Lung (tissue), 12 donors: ENCODE results near the gene NUDT14. TPM values are rescaled to one million over a fixed set of nuclear protein-coding genes. Genes with fewer than 3 reads are reported as not detected.

ENCODE experiments used
- ATAC-seq: fragments of 200-7000 bp; cut with Tn5 transposase; one replicate; pipeline ENCODE4 v1.9.1; 2020; ENCODE audit warnings: moderate number of reproducible peaks; ENCODE audit not compliant: insufficient read depth, low FRiP score
- DNase-seq, 3 donors: peaks; one replicate each; pipeline ENCODE4 v3.0.0-alpha.2; 2013 to 2017
- H3K27ac ChIP-seq, 2 donors: one replicate each; pipeline ENCODE4 v1.5.1; 2013; ENCODE audit warnings: mild to moderate bottlenecking in 2 of 2, moderate library complexity in 2 of 2, control low read depth in 1 of 2, inconsistent platforms in 1 of 2, low read depth in 1 of 2, low read length in 1 of 2
- H3K27me3 ChIP-seq, 3 donors: one replicate each; pipeline ENCODE4 v1.5.1; 2013; ENCODE audit warnings: low read length in 2 of 3; ENCODE audit not compliant: control insufficient read depth in 3 of 3, insufficient read depth in 3 of 3
- H3K36me3 ChIP-seq, 4 donors: one replicate each; pipeline ENCODE4 v1.5.1; 2013; ENCODE audit warnings: low read length in 4 of 4, mild to moderate bottlenecking in 1 of 4, moderate library complexity in 1 of 4; ENCODE audit not compliant: control insufficient read depth in 4 of 4, insufficient read depth in 4 of 4
- H3K4me1 ChIP-seq, 5 donors: one replicate each; pipeline ENCODE4 v1.5.1; 2013; ENCODE audit warnings: low read length in 5 of 5, mild to moderate bottlenecking in 2 of 5, moderate library complexity in 1 of 5; ENCODE audit not compliant: control insufficient read depth in 5 of 5, insufficient read depth in 5 of 5
- H3K4me3 ChIP-seq: one replicate; pipeline ENCODE4 v1.5.1; 2013; ENCODE audit warnings: mild to moderate bottlenecking, control low read depth, moderate library complexity
- H3K9ac ChIP-seq, 2 donors: one replicate each; pipeline ENCODE4 v1.5.1; 2013; ENCODE audit warnings: low read length in 2 of 2, control low read depth in 1 of 2; ENCODE audit not compliant: insufficient read depth in 1 of 2
- H3K9me3 ChIP-seq, 4 donors: one replicate each; pipeline ENCODE4 v1.5.1; 2013; ENCODE audit warnings: low read length in 3 of 4, mild to moderate bottlenecking in 1 of 4, moderate library complexity in 1 of 4; ENCODE audit not compliant: control insufficient read depth in 4 of 4, insufficient read depth in 3 of 4
- WGBS, 2 donors: extraction: QIAGEN DNeasy Blood & Tissue Kit; methylation state at CpG; one replicate each; pipeline ENCODE4 v1.1.7; 2013; 5-methylcytosine and 5-hydroxymethylcytosine counted together
- polyA plus RNA-seq, 2 donors: library from polyadenylated mRNA; stranded (reverse); fragments of 200-250 nt; gene quantifications; one replicate each; pipeline ENCODE4 v1.2.1, GENCODE V29; 2013
- total RNA-seq, 2 donors: library from RNA; depleted of rRNA in 1 of 2; stranded (reverse); fragments of >200 nt in 1 of 2; gene quantifications; one replicate each; pipeline ENCODE4 v1.2.1, GENCODE V29; 2014 to 2021
- TF ChIP-seq, protein P1 (sequence below): IDR thresholded peaks from 2 replicates; pipeline ENCODE4 v1.5.1; 2012; ENCODE audit warnings: mild to moderate bottlenecking; ENCODE audit errors: control extremely low read depth, extremely low read depth
- donor health status: control.
- donor health status: control.
- donor health status: Bipolar disorder and iron deficiency.
- donor health status: healthy.
- donor health status: DM: yes; HTN: yes; CAD: no.

The NUDT14 gene
- total and polyA plus RNA-seq, 4 donors = 27.7 to 80.7 (median 51.3) TPM

DNA sequence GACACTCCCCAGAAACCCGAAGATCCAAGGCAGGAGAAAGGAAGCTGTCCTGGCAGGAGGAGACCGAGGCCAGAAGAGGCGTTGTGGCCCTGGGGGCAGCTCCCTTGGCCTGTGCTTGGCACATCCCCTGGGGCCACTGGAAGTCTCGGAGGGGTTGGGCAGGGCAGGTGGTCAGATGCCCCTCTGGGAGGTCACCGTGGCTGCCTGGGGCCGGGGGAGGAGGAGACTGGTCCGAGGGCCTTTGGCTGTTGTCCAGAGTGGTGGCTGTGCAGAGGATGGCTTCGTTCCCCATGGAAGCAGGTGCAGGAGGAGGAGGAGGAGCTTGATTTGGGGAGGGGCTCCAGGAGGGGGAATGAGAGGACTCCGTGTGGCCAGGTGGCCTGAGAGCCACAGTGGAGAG lies 3.3 kb upstream of the NUDT14 start:
- peaks cover 0 to 21% (median 2%) of the 10 kb centered on the region in 5 donors for H3K4me1 ChIP-seq
- H3K4me3 ChIP-seq = no peak overlapping the region
- peaks cover 0 to 4% (median 0%) of the 10 kb centered on the region in 4 donors for H3K9me3 ChIP-seq
- ATAC-seq (no peak), DNase-seq (no peak)
- no peaks in the 10 kb centered on the region for H3K27me3 ChIP-seq
- H3K36me3 ChIP-seq = no peaks in the 10 kb centered on the region
- H3K9ac ChIP-seq = no peak overlapping the region
- TF ChIP-seq, protein P1, sequence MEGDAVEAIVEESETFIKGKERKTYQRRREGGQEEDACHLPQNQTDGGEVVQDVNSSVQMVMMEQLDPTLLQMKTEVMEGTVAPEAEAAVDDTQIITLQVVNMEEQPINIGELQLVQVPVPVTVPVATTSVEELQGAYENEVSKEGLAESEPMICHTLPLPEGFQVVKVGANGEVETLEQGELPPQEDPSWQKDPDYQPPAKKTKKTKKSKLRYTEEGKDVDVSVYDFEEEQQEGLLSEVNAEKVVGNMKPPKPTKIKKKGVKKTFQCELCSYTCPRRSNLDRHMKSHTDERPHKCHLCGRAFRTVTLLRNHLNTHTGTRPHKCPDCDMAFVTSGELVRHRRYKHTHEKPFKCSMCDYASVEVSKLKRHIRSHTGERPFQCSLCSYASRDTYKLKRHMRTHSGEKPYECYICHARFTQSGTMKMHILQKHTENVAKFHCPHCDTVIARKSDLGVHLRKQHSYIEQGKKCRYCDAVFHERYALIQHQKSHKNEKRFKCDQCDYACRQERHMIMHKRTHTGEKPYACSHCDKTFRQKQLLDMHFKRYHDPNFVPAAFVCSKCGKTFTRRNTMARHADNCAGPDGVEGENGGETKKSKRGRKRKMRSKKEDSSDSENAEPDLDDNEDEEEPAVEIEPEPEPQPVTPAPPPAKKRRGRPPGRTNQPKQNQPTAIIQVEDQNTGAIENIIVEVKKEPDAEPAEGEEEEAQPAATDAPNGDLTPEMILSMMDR = no peak
- 71 to 88% methylated on average over 8 to 9 of the region's 9 CpGs for WGBS, 2 donors
- H3K27ac ChIP-seq = no peak overlapping the region

DNA sequence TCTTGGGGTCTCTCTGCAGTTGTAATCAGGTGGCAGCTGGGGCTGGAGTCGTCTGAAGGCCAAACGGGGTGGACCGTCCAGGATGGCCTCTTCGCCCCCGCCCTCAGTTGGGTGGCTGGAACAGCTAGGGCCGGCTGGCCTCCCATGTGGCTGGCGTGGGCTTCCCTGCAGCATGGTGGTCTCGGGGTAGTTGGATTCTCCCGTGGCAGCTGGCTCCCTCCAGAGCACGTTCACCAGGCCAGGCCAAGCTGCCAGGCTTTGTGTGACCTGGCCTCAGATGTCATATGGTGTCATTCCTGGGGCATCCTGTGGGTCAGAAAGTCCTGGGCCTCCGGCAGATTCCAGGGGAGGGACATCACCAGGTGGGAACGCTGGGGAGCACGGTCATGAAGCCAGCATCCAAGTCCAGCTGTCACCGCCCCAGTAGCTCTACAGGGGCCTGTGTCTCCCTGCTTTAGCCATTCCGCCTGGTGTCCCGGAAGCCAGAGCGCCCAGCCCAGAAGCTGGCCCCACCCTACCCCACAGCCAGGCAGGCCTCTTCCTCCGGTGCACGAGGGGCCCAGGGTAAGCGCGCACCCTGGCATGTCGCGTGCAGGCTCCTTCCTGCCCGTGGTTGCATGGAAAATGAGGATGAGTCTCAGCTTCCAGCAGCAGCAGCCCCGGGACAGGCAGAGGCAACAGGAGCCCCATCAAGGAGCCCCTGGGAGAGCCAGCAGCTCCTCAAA lies 1.3 kb upstream of the NUDT14 start:
- DNase-seq (no peak), ATAC-seq (no peak)
- TF ChIP-seq, protein P1 = no peak
- peaks cover 0 to 23% (median 2%) of the 10 kb centered on the region in 5 donors for H3K4me1 ChIP-seq
- H3K27ac ChIP-seq = peak overlapping the region in 1 of 2 donors; percentile 55
- 57 to 64% methylated on average over 21 to 25 of the region's 25 CpGs for WGBS, 2 donors
- H3K9me3 ChIP-seq = no peaks in the 10 kb centered on the region
- no peaks in the 10 kb centered on the region for H3K27me3 ChIP-seq
- H3K4me3 ChIP-seq = no peak overlapping the region
- H3K9ac ChIP-seq = no peak overlapping the region
- H3K36me3 ChIP-seq = peaks cover 0 to under 1% (median 0%) of the 10 kb centered on the region in 4 donors

DNA sequence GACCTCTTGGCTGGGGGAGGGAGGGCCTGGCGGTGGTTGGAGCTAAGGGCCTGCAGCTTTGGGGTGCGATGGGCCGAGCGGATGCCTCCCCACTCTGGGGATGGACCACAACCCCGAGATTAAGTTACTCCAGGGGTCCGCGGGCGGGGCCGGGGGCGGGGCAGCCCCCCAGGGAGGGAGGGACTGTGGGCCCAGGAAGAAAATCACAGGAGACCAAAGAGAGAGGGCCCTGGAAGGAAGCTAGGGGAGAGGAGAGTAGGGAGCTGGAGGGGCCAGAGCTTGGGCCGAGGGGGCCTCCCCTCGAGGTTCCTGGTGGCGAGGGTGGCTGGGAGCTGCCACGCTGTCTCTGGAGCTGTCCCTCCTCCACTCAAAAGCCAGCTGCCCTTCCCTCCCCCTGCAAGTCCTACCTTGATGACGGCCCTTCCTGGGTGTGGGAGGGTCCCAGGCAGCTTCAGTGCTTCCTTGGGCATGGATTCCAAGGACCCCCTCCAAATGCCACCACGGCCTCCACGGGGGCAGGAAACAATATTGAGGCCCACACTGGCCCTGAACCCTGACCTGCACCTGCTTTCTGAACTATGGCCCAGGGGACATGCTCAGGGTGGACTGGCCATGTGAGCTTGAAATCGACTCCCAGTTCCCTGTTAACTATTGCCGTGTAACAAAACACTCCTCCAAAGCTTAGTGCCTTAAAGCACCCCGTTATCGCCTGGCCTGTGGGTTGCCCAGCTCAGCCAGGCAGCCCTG lies 610 bp upstream of the NUDT14 start:
- DNase-seq (no peak), ATAC-seq (no peak)
- 49 to 51% methylated on average over 18 to 21 of the region's 21 CpGs for WGBS, 2 donors
- Histone ChIP-seq H3K27me3 (no peaks in the 10 kb centered on the region), H3K27ac (peak overlapping the region in 1 of 2 donors; percentile 55), H3K36me3 (peaks cover 0 to 5% (median 0%) of the 10 kb centered on the region in 4 donors), H3K9me3 (no peaks in the 10 kb centered on the region), H3K4me1 (peaks cover 0 to 23% (median 2%) of the 10 kb centered on the region in 5 donors), H3K9ac (no peak overlapping the region), H3K4me3 (no peak overlapping the region)
- TF ChIP-seq, protein P1 = no peak
